Measurements from ENCODE around the gene G6PC3. TPM values are rescaled to one million over a fixed set of nuclear protein-coding genes. Genes with fewer than 3 reads are reported as not detected.

The G6PC3 gene
- total RNA-seq, 1 donor from 2014 or later, result 30.4 TPM

GRCh38 chr17:44076716-44077594 is 6.4 kb downstream of the G6PC3 start:
- DNase-seq (ENCODE audit: missing footprints), result no peak
- intact Hi-C loops (cut with DNase I), result no loop called here
- ATAC-seq, result no peak

- DNase-seq (ENCODE audit: missing footprints) (no peak), ATAC-seq (no peak)
- intact Hi-C loops (cut with DNase I), result no loop called here
These were observed 7.0 kb downstream of the G6PC3 start for GRCh38 chr17:44077595-44077909.

- DNase-seq (ENCODE audit: missing footprints) (no peak), ATAC-seq (no peak)
- intact Hi-C loops (cut with DNase I), result no loop called here
These were observed 7.9 kb downstream of the G6PC3 start for GRCh38 chr17:44078412-44078811.

DNA sequence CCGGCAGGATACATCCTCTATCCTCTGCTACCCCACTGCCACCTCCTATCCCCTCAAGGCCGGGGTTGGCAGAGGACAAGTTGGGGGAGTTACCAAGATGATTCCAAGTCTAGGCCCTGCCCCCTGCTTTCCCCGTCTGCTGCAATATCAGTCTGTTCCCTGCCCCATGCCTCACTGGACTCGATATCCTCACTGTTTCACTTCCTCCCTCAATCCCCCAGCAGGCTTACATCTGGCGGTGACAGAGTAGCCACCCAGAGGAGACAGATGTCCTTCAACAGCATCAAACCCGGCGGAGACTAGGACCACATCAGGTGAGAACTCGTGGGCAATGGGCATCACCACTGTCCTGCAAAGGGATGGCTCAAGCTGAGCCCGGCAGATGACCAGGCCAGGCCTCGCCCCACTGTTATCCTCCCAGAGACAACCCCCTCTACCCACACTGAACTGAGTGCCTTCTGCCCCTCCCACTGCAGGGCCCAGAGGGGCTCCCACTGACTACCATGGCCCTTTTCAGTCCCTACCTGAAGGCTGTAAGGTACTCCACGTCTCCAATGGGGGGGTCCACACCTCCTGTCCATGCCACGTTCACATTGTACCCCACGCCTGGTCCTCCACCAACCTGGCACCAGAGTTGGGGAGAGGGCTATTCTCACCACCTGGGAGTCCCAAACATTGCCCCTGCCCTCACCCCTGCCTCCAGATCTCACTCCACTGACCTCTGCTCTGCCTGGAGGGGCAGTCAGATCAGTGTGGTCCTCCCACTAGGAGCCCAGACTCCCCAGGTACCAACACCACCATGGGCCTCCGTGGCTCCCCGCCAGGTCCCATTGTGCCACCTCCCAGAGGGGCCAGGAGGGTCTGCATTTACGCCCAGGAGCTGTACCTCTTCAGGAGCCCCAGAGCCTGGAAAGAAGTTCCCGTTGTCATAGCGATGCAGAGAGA is 9.6 kb downstream of the G6PC3 start:
- intact Hi-C loops (cut with DNase I), result no loop called here
- DNase-seq (ENCODE audit: missing footprints) (no peak), ATAC-seq (no peak)

GRCh38 chr17:44081681-44082080 is 11.1 kb downstream of the G6PC3 start:
- DNase-seq (ENCODE audit: missing footprints), result no peak
- intact Hi-C loops (cut with DNase I), result no loop called here
- ATAC-seq, result no peak

DNA sequence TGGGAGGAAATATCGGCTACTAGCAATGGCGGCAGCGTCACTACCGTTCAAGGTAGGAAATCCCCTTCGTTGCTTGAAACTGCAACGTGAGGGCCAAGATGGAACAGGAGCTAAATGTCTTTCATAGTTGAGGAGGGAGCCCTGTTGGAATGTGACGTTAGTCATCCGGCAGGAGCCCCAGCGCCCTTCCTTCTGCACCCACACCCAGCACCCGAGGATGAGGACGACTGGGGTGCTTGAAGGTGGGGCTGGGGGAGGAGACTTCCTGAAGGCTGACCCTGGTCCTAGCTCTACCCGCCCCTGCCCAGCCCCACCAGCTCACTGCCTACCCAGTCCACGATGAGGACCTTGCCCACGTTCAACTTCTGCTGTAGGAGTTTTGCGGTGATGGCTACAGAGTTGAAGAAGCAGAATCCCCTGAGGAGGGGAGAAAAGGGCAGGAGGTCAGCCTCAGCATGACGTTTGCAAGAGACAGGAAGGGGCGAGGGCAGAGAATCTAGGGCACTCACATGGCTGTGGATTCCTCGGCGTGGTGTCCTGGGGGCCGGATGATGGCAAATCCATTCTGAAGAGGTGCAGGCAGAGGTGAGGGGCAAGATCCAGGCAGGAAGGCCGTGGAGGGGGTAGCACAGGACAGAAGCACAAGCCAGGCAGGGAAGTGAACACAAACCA is 11.9 kb downstream of the G6PC3 start:
- intact Hi-C loops (cut with DNase I), result no loop called here
- DNase-seq (ENCODE audit: missing footprints), result no peak
- no peak for ATAC-seq

DNA sequence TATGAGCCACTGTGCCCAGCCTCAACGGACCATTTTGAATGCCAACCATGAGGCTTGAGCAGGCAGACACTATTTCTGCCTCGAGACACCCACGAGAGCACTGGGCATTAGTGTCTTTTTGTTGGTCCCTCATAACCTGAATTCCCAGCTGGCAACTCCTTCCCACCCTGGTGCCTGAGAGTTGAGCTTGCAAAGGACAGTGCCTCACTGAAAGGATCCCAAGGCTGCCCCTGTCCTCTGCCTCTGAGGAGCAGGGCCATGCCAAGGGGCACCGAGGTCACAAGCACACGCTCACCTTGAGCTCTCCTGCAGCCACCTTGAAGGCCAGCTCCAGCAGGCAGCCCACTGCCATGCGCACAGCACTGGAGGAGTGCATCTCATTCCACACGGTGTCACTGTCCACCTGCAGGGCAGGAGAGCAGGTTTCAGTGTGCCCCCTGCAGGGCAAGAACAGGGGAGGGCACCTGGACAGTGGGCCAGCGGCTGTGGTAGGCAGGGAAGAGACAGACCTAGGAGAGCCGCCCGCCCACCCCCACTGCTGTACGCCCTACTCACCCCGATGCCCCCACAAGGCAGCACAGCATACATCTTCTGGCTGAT is 12.8 kb downstream of the G6PC3 start:
- DNase-seq (ENCODE audit: missing footprints) (no peak), ATAC-seq (peak; percentile 15)
- intact Hi-C loops (cut with DNase I), result no loop called here

DNA sequence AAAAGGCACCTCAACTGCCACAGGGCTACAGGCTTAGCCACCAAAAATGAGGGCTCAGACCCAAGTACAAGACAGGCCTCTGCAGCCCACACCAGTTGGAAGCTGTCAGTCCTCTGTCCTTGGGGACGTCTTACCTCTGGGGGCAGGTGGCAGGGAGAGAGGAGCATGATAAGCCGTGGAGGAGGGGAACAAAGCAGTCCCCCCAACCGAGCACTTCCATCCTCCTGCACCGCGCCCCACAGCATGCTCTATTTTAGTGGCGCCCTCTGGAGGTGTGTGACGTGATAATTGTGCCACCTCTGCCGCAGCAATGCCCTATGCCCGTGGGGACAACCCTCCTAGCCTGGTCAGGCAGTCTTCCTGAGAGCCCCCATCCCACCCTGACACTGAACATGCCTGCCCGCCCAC is 13.6 kb downstream of the G6PC3 start:
- intact Hi-C loops (cut with DNase I), result no loop called here
- DNase-seq (ENCODE audit: missing footprints), result no peak
- no peak for ATAC-seq

DNA sequence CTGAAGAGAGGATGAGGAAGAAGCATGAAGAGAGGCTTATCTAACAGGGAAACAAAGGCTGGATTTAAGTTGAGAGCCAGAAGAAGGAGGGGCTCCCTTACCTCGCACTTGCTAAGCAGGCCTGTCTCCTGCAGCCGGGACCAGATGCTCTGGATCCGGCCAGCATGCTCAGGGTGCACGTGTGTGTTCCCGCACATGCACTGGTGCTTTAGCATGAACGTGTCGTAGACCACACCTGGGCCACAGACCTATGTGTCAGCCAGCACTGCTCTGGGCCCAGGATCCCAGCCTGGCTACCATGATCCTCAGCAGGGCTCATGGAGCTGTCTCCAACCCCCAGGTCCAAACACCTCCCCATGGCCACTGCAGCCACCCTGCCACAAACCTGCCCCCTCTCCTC is 14.4 kb downstream of the G6PC3 start:
- intact Hi-C loops (cut with DNase I), result no loop called here
- no peak for DNase-seq (ENCODE audit: missing footprints)

DNA sequence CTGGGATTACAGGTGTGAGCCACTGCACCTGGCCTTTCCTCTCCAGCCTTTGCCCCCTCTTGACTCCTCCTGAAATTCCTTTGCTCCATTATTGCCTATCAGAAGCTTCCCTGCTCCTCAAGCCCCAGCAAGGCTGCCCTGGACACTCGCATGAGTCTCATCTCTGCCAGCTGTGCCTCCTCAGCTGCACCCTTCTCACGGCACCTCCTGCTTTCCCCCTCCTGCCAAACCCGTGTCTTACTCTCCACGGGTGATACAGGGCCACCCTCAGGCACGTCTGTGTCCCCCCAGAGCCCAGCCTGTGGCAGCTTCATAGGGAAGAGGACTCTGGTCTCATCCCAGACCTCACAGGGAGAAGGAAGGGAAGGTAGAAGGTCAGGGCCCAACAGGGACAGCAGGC is 15.4 kb downstream of the G6PC3 start:
- ATAC-seq (no peak), DNase-seq (ENCODE audit: missing footprints) (no peak)
- intact Hi-C loops (cut with DNase I), result no loop called here

More for the DNA sequence above, 14.4 kb downstream of the G6PC3 start:
- ATAC-seq, result no peak

GRCh38 chr17:44086364-44087311 is 16.1 kb downstream of the G6PC3 start:
- intact Hi-C loops (cut with DNase I), result no loop called here
- ATAC-seq, result peak; percentile 14
- DNase-seq (ENCODE audit: missing footprints), result no peak

GRCh38 chr17:44087319-44087718 is 16.8 kb downstream of the G6PC3 start:
- no peak for DNase-seq (ENCODE audit: missing footprints)
- intact Hi-C loops (cut with DNase I), result no loop called here
- ATAC-seq, result no peak

- no peak for ATAC-seq
- intact Hi-C loops (cut with DNase I), result no loop called here
- no peak for DNase-seq (ENCODE audit: missing footprints)
These were observed 17.7 kb downstream of the G6PC3 start for GRCh38 chr17:44088254-44088653.

DNA sequence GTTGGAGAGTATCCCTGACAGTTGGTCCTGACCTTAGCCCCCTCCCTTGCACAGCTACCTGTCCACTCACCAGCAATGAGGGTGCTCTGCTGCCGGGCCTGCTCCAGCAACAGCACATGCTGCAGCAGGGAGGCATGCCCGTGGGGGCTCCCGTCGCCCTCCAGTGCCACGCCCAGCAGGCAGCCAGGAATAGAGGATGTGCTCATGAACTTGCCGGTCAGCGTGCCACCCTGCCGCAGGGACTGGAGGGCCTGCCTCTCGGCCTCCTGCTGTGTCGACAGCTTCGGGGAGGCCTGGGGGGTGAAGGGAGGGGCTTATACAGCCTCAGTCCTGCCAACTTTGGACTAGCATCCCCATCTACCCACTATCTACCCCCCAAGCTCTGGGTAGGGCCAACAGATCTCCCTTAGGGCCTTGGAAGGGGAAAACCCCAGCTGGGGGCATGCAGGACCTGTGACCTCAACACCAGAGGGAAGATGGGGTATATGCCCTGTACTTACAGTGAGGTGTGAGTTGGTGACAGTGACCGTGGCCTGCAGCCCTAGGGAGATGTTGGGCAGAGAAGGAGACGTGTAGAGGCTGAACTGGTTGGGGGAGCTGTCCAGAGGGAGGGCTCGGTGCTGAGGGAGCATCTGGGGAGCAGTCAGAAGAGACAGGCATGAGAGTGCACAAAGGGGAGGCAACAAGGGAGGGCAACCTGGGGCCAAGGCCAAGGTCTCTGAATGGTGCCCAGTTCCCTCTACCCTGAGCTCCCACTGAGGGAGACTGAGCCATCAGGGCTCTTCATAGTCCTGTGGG is 20.9 kb downstream of the G6PC3 start:
- DNase-seq (ENCODE audit: missing footprints), result no peak
- intact Hi-C loops (cut with DNase I), result no loop called here
- ATAC-seq, result no peak

GRCh38 chr17:44092051-44092450 is 21.5 kb downstream of the G6PC3 start:
- ATAC-seq (no peak), DNase-seq (ENCODE audit: missing footprints) (no peak)
- intact Hi-C loops (cut with DNase I), result no loop called here

- ATAC-seq, result no peak
- intact Hi-C loops (cut with DNase I), result no loop called here
- no peak for DNase-seq (ENCODE audit: missing footprints)
These were observed 22.8 kb downstream of the G6PC3 start for GRCh38 chr17:44093231-44093900.
